Astrocyte (in vitro differentiated cells and primary cell): Measurements from ENCODE around the gene CHIC2. TPM values are rescaled to one million over a fixed set of nuclear protein-coding genes. Genes with fewer than 3 reads are reported as not detected.
A peak's percentile ranks its signal among the peaks of the same experiment; 100 is the strongest.

Experiments used
- DNase-seq: peaks from one replicate; pipeline ENCODE4 v3.0.0-alpha.2; 2010; ENCODE audit warnings: low read depth
- FAIRE-seq: peaks from 2 replicates; lab custom pipeline; 2011; peaks lifted over from hg19 to GRCh38; lab: Jason Lieb, UNC
- H2AFZ ChIP-seq: 2 replicates; pipeline ENCODE4 v1.6.0; 2012; ENCODE audit warnings: low read depth, low read length, inconsistent platforms
- H3K27ac ChIP-seq: 2 replicates; pipeline ENCODE4 v1.5.1; 2011; ENCODE audit warnings: low read depth, low read length, inconsistent platforms
- H3K27me3 ChIP-seq: 2 replicates; pipeline ENCODE4 v1.6.0; 2011; ENCODE audit warnings: low read length, inconsistent platforms; ENCODE audit not compliant: insufficient read depth
- H3K36me3 ChIP-seq: 2 replicates; pipeline ENCODE4 v1.5.1; 2011; ENCODE audit warnings: low read length, inconsistent platforms; ENCODE audit not compliant: insufficient read depth
- H3K4me1 ChIP-seq: 2 replicates; pipeline ENCODE4 v1.5.1; 2011; ENCODE audit warnings: low read length, inconsistent platforms; ENCODE audit not compliant: insufficient read depth
- H3K4me2 ChIP-seq: 2 replicates; pipeline ENCODE4 v1.6.0; 2012; ENCODE audit warnings: low read length, inconsistent platforms
- H3K4me3 ChIP-seq: 2 replicates; pipeline ENCODE4 v1.5.1; 2011; ENCODE audit warnings: low read depth, mild to moderate bottlenecking, low read length, inconsistent platforms; ENCODE audit not compliant: insufficient read depth
- H3K79me2 ChIP-seq: 2 replicates; pipeline ENCODE4 v1.6.0; 2012; ENCODE audit warnings: mild to moderate bottlenecking, low read length, inconsistent platforms; ENCODE audit not compliant: insufficient read depth
- H3K9ac ChIP-seq: 2 replicates; pipeline ENCODE4 v1.6.0; 2012; ENCODE audit warnings: mild to moderate bottlenecking, low read length, inconsistent platforms
- H3K9me3 ChIP-seq: 2 replicates; pipeline ENCODE4 v1.5.1; 2012; ENCODE audit warnings: low read depth, mild to moderate bottlenecking, low read length, inconsistent platforms; ENCODE audit not compliant: insufficient read depth
- H4K20me1 ChIP-seq: 2 replicates; pipeline ENCODE4 v1.6.0; 2012; ENCODE audit warnings: low read length, inconsistent platforms; ENCODE audit not compliant: insufficient read depth
- H3K27ac Mint-ChIP-seq: one replicate; pipeline ENCODE4 v1.8.0; 2021; ENCODE audit warnings: mild to moderate bottlenecking, mixed read lengths; ENCODE audit not compliant: unreplicated experiment
- H3K27me3 Mint-ChIP-seq: one replicate; pipeline ENCODE4 v1.8.0; 2021; ENCODE audit warnings: low read depth, mixed read lengths; ENCODE audit not compliant: unreplicated experiment
- H3K36me3 Mint-ChIP-seq: one replicate; pipeline ENCODE4 v1.8.0; 2021; ENCODE audit warnings: low read depth, mixed read lengths; ENCODE audit not compliant: unreplicated experiment
- H3K4me1 Mint-ChIP-seq: one replicate; pipeline ENCODE4 v1.8.0; 2021; ENCODE audit warnings: low read depth, mixed read lengths; ENCODE audit not compliant: unreplicated experiment
- H3K4me3 Mint-ChIP-seq: one replicate; pipeline ENCODE4 v1.8.0; 2021; ENCODE audit warnings: mild to moderate bottlenecking, moderate library complexity, mixed read lengths; ENCODE audit not compliant: unreplicated experiment
- H3K9me3 Mint-ChIP-seq: one replicate; pipeline ENCODE4 v1.8.0; 2021; ENCODE audit warnings: mild to moderate bottlenecking, mixed read lengths; ENCODE audit not compliant: unreplicated experiment
- CTCF ChIP-seq: IDR thresholded peaks from 2 replicates; pipeline ENCODE4 v1.5.1; 2011; ENCODE audit warnings: low read depth, mild to moderate bottlenecking, inconsistent platforms, low read length, moderate library complexity; ENCODE audit not compliant: insufficient read depth
- EZH2 ChIP-seq: IDR thresholded peaks from 2 replicates; pipeline ENCODE4 v1.6.1; 2012; ENCODE audit warnings: mild to moderate bottlenecking, low read length, inconsistent platforms; ENCODE audit not compliant: insufficient read depth
- total RNA-seq: library from RNA; stranded (reverse); gene quantifications from 2 replicates; pipeline ENCODE4 v1.2.1, GENCODE V29; 2021

The CHIC2 gene
- total RNA-seq, 1 donor from 2014 or later, result 38.2 TPM

DNA sequence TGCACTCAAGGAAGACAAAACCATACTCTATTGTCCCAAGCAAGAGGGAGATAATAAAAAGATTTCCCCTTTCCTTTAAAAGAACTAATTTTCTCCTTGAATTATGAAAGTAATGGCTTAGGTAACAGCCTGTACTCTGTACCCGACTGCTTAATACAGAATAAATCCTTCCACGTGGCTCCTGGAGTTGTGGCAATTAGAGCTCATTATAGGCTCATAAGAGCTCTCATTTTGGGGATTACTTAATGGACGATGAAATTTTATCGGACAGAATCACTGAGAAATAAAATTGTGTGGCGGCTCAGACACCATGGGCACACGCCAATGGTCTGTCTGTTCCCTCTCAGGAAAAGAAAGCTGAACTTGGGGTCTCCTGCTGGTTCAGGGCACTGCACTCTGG lies 32.7 kb upstream of the CHIC2 start:
- Histone ChIP-seq H3K27me3 (peaks cover 98% of the 10 kb centered on the region), H3K9ac (no peak overlapping the region), H3K4me3 (no peak overlapping the region), H3K4me2 (no peak overlapping the region), H3K9me3 (no peaks in the 10 kb centered on the region), H3K4me1 (peaks cover 15% of the 10 kb centered on the region), H3K79me2 (no peaks in the 10 kb centered on the region), H2AFZ (no peak overlapping the region), H3K36me3 (no peaks in the 10 kb centered on the region), H3K27ac (no peak overlapping the region), H4K20me1 (peaks cover 6% of the 10 kb centered on the region)
- no peak for TF ChIP-seq CTCF
- TF ChIP-seq EZH2, result no peak
- peaks cover 44% of the 10 kb centered on the region for H3K4me1 Mint-ChIP-seq
- FAIRE-seq (no peak), DNase-seq (no peak)
- no peaks in the 10 kb centered on the region for H3K36me3 Mint-ChIP-seq
- no peak overlapping the region for H3K4me3 Mint-ChIP-seq
- H3K27ac Mint-ChIP-seq, result no peak overlapping the region
- H3K27me3 Mint-ChIP-seq, result peaks cover 63% of the 10 kb centered on the region
- H3K9me3 Mint-ChIP-seq, result peaks cover 5% of the 10 kb centered on the region

- H3K27me3 Mint-ChIP-seq, result peaks cover 60% of the 10 kb centered on the region
- FAIRE-seq (no peak), DNase-seq (no peak)
- H3K4me1 Mint-ChIP-seq, result peaks cover 41% of the 10 kb centered on the region
- no peaks in the 10 kb centered on the region for H3K9me3 ChIP-seq
- no peaks in the 10 kb centered on the region for H3K79me2 ChIP-seq
- H3K36me3 ChIP-seq, result no peaks in the 10 kb centered on the region
- no peak overlapping the region for H3K4me2 ChIP-seq
- no peak overlapping the region for H3K27ac ChIP-seq
- no peaks in the 10 kb centered on the region for H3K36me3 Mint-ChIP-seq
- H3K27me3 ChIP-seq, result peaks cover 93% of the 10 kb centered on the region
- H3K27ac Mint-ChIP-seq, result peak overlapping the region; percentile 20
- TF ChIP-seq CTCF, result no peak
- TF ChIP-seq EZH2, result peak; percentile 44
- peaks cover 5% of the 10 kb centered on the region for H3K9me3 Mint-ChIP-seq
- peaks cover 6% of the 10 kb centered on the region for H4K20me1 ChIP-seq
- no peak overlapping the region for H3K4me3 ChIP-seq
- H3K4me1 ChIP-seq, result peaks cover 22% of the 10 kb centered on the region
- no peak overlapping the region for H3K4me3 Mint-ChIP-seq
- no peak overlapping the region for H3K9ac ChIP-seq
- no peak overlapping the region for H2AFZ ChIP-seq
Measured at GRCh38 chr4:54096295-54096962, 32.0 kb upstream of the CHIC2 start.
